IMR-90 (cell line): ENCODE measurements around the gene MR1. TPM values are rescaled to one million over a fixed set of nuclear protein-coding genes. Genes with fewer than 3 reads are reported as not detected.

Experiments
- ATAC-seq: fragments of 200-7000 bp; cut with Tn5 transposase; 2 replicates; pipeline ENCODE4 v1.9.1; 2020; ENCODE audit warnings: low read depth, mild to moderate bottlenecking, moderate library complexity
- BruUV-seq: library from RNA; stranded (reverse); fragments of 400-500 nt; replicated peaks from 2 replicates; lab custom pipeline; 2021; lab: Mats Ljungman, UMichigan
- CTCF ChIA-PET: fragments of 300-600 bp; formaldehyde crosslinking; extraction: SDS; loops from one replicate; lab custom pipeline; 2021; ENCODE audit warnings: antibody characterized with exemption; lab: Yijun Ruan, JAX
- POLR2A ChIA-PET: fragments of 300-600 bp; sonication (Branson Sonifier 250); formaldehyde crosslinking; loops from one replicate; lab custom pipeline; 2022; ENCODE audit warnings: antibody characterized with exemption; ENCODE audit not compliant: unreplicated experiment; lab: Charles Lee
- DNase-seq: peaks from one replicate; pipeline ENCODE4 v3.0.0; 2013
- H2AFZ ChIP-seq: replicated peaks from 2 replicates; pipeline ENCODE3; 2013; ENCODE audit warnings: low read length, mild to moderate bottlenecking; ENCODE audit not compliant: poor library complexity
- H2AK5ac ChIP-seq: 2 replicates; pipeline ENCODE4 v1.6.1; 2013; ENCODE audit warnings: low read depth, low read length, inconsistent platforms
- H2AK9ac ChIP-seq: replicated peaks from 2 replicates; pipeline ENCODE3; 2013; ENCODE audit warnings: mild to moderate bottlenecking, low read depth, low read length, moderate library complexity; ENCODE audit not compliant: poor library complexity
- H2BK120ac ChIP-seq: 2 replicates; pipeline ENCODE4 v1.6.1; 2013; ENCODE audit warnings: low read depth, low read length, inconsistent platforms
- H2BK15ac ChIP-seq: 3 replicates; pipeline ENCODE4 v1.6.1; 2013; ENCODE audit warnings: low read depth, low read length, inconsistent platforms
- H2BK20ac ChIP-seq: 2 replicates; pipeline ENCODE4 v1.6.1; 2013; ENCODE audit warnings: low read depth, mild to moderate bottlenecking, inconsistent platforms, low read length, moderate library complexity
- H2BK5ac ChIP-seq: 2 replicates; pipeline ENCODE4 v1.6.1; 2013; ENCODE audit warnings: mild to moderate bottlenecking, low read depth, low read length, inconsistent platforms; ENCODE audit not compliant: poor library complexity, severe bottlenecking
- H3K14ac ChIP-seq: replicated peaks from 2 replicates; pipeline ENCODE4 v1.6.1; 2013; ENCODE audit warnings: low read depth, low read length, inconsistent platforms
- H3K18ac ChIP-seq: 2 replicates; pipeline ENCODE4 v1.6.1; 2013; ENCODE audit warnings: low read depth, low read length, control low read depth
- H3K23ac ChIP-seq: 2 replicates; pipeline ENCODE4 v1.6.1; 2013; ENCODE audit warnings: low read depth, low read length, inconsistent platforms
- H3K27ac ChIP-seq: 2 replicates; pipeline ENCODE4 v1.5.1; 2013; ENCODE audit warnings: mild to moderate bottlenecking, control low read depth, low read length; ENCODE audit not compliant: insufficient read depth
- H3K27me3 ChIP-seq: 2 replicates; pipeline ENCODE4 v1.6.1; 2013; ENCODE audit warnings: low read length; ENCODE audit not compliant: control insufficient read depth, insufficient read depth
- H3K36me3 ChIP-seq: 2 replicates; pipeline ENCODE4 v1.6.1; 2013; ENCODE audit warnings: low read length, mixed read lengths; ENCODE audit not compliant: control insufficient read depth, insufficient read depth
- H3K4ac ChIP-seq: 2 replicates; pipeline ENCODE4 v1.6.1; 2013; ENCODE audit warnings: low read depth, low read length, inconsistent platforms
- H3K4me1 ChIP-seq: 2 replicates; pipeline ENCODE4 v1.6.1; 2013; ENCODE audit warnings: low read length, mixed read lengths; ENCODE audit not compliant: control insufficient read depth, insufficient read depth
- H3K4me2 ChIP-seq: 2 replicates; pipeline ENCODE4 v1.6.1; 2013; ENCODE audit warnings: low read depth, mild to moderate bottlenecking, control low read depth, low read length, moderate library complexity
- H3K4me3 ChIP-seq: 2 replicates; pipeline ENCODE4 v1.5.1; 2013; ENCODE audit warnings: low read depth, mild to moderate bottlenecking, control low read depth, low read length, moderate library complexity; ENCODE audit not compliant: insufficient read depth
- H3K56ac ChIP-seq: 2 replicates; pipeline ENCODE4 v1.6.1; 2013; ENCODE audit warnings: low read length, inconsistent platforms; ENCODE audit not compliant: insufficient read depth; ENCODE audit errors: extremely low read depth
- H3K79me1 ChIP-seq, 2 experiments: 2 replicates each; pipeline ENCODE4 v1.6.1; 2013; ENCODE audit warnings: low read length in 2 of 2, inconsistent platforms in 1 of 2, low read depth in 1 of 2
- H3K9ac ChIP-seq: 2 replicates; pipeline ENCODE4 v1.6.1; 2013; ENCODE audit warnings: low read depth, low read length, control low read depth
- H3K9me1 ChIP-seq: 2 replicates; pipeline ENCODE4 v1.6.1; 2013; ENCODE audit warnings: low read length, inconsistent platforms; ENCODE audit not compliant: insufficient read depth
- H3K9me3 ChIP-seq: 2 replicates; pipeline ENCODE4 v1.6.1; 2013; ENCODE audit warnings: low read length; ENCODE audit not compliant: control insufficient read depth, insufficient read depth
- H4K20me1 ChIP-seq: 2 replicates; pipeline ENCODE4 v1.6.1; 2013; ENCODE audit warnings: low read length, inconsistent platforms; ENCODE audit not compliant: insufficient read depth
- H4K5ac ChIP-seq: 2 replicates; pipeline ENCODE4 v1.6.1; 2013; ENCODE audit warnings: mild to moderate bottlenecking, low read depth, low read length, control low read depth
- H4K8ac ChIP-seq, 2 experiments: 2 replicates each; pipeline ENCODE4 v1.6.1; 2013; ENCODE audit warnings: low read depth in 2 of 2, low read length in 2 of 2, control low read depth in 1 of 2, inconsistent platforms in 1 of 2
- H4K91ac ChIP-seq: 2 replicates; pipeline ENCODE4 v1.6.1; 2013; ENCODE audit warnings: low read depth, low read length, inconsistent platforms; ENCODE audit not compliant: insufficient read depth
- MAFK ChIP-seq: IDR thresholded peaks from 2 replicates; pipeline ENCODE4 v1.6.1; 2012; ENCODE audit warnings: low read depth, low read length, improper control_type of control experiment
- RAD21 ChIP-seq: IDR thresholded peaks from 2 replicates; pipeline ENCODE4 v1.6.1; 2012; ENCODE audit warnings: low read length, improper control_type of control experiment
- WGBS, 2 experiments: methylation state at CpG; one replicate each; pipeline versions ENCODE4 v1.1.5 to v1.1.7; 2013; ENCODE audit warnings: missing lambda C conversion rate in 2 of 2; ENCODE audit not compliant: insufficient read length in 1 of 2; ENCODE audit errors: extremely low coverage in 2 of 2; 5-methylcytosine and 5-hydroxymethylcytosine counted together
- dilution Hi-C: fragments of 300-500 bp; cut with HindIII; formaldehyde crosslinking; loops from one replicate; pipeline ENCODE4 v1.14.3; 2018; ENCODE audit warnings: low sequenced_read_pairs; ENCODE audit not compliant: unreplicated experiment
- in situ Hi-C: fragments of 300-500 bp; cut with MboI; formaldehyde crosslinking; loops from 3 replicates; pipeline ENCODE4 v1.14.3; 2019; ENCODE audit warnings: low sequenced_read_pairs, inconsistent platforms, mixed read lengths
- intact Hi-C: fragments of 100-400 bp; cut with micrococcal nuclease; formaldehyde crosslinking; loops from 2 replicates; pipeline ENCODE4 v1.10.0; 2022
- polyA plus RNA-seq, 3 experiments: library from polyadenylated mRNA; depleted of rRNA; stranded (reverse); fragments of >200 nt; gene quantifications; 2 replicates each; pipeline ENCODE4 v1.2.3, GENCODE V29; 2012; ENCODE audit warnings: low replicate concordance in 1 of 3
- total RNA-seq: library from RNA; depleted of rRNA; stranded (reverse); fragments of >200 nt; gene quantifications from 2 replicates; pipeline ENCODE4 v1.2.3, GENCODE V29; 2012

The MR1 gene
- total and polyA plus RNA-seq, 2 of the 4 experiments (the other 2 are of a cell fraction), result 6.0 to 6.1 TPM

DNA sequence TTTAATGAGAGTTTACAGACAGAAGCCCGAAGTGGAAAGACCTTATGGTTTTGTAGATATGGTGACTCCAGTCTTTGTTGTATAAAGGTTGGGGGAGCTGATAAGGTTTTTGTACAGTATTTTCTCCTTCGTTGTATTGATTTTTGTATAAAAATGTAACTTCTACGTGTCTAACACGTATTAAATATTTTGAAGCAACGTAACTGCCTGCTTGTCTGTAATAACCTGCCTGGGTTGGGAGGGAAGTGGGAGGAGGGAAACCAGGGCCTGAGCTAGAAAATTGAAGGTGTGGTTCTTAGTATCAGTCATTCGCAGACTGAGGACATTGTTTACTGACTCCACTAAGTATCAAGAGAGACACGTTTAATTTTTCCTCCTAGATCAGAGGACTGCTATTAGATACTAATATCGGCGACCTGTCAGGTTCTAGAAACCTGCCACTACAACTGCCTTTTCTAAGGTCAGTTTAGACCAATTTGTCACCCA lies 56.9 kb downstream of the MR1 start:
- no peak overlapping the region for H4K5ac ChIP-seq
- no peak overlapping the region for H2AFZ ChIP-seq
- dilution Hi-C loops, result no loop called here
- intact Hi-C loops, result loop anchor here (1.0 to 5.0 kb wide), 4 partner anchors 52 to 208 kb away; partner anchors contain the start of gene STX6
- H3K4ac ChIP-seq, result no peak overlapping the region; the same call in 1 of the 2 replicates
- H3K27ac ChIP-seq, result peak overlapping the region; percentile 51; the same call in 1 of the 2 replicates
- peaks cover 17% of the 10 kb centered on the region for H3K9me1 ChIP-seq
- ChIA-PET CTCF (interaction anchor here (0.7 to 2.2 kb wide), 4 partner anchors 45 to 440 kb away, joined by 3 to 14 read pairs (median 4); no protein-coding TSS in a partner anchor), POLR2A (interaction anchor here (0.6 to 1.6 kb wide), 8 partner anchors 15 to 369 kb away, joined by 3 to 14 read pairs (median 4); no protein-coding TSS in a partner anchor)
- H2AK5ac ChIP-seq, result no peak overlapping the region
- H3K79me1 ChIP-seq, result peaks cover 11 to 47% of the 10 kb centered on the region in 2 experiments
- H3K56ac ChIP-seq, result peak overlapping the region; percentile 83; the same call in 1 of the 2 replicates
- DNase-seq, result no peak
- H3K9me3 ChIP-seq, result no peaks in the 10 kb centered on the region
- TF ChIP-seq RAD21, result peak; percentile 11; the same call in 1 of the 2 replicates
- no peak for TF ChIP-seq MAFK
- H3K18ac ChIP-seq, result no peak overlapping the region
- peak overlapping the region; percentile 99; the same call in 1 of the 2 replicates for H3K23ac ChIP-seq
- peaks cover 3% of the 10 kb centered on the region; the same call in 1 of the 2 replicates for H3K36me3 ChIP-seq
- peak overlapping the region; percentile 78 for H2BK5ac ChIP-seq
- in situ Hi-C loops, result no loop called here
- H2BK15ac ChIP-seq, result no peak overlapping the region
- peaks cover 11% of the 10 kb centered on the region for H3K4me1 ChIP-seq
- peak overlapping the region; percentile 85 for H3K14ac ChIP-seq
- no peak for ATAC-seq
- H4K20me1 ChIP-seq, result peaks cover 59% of the 10 kb centered on the region
- H3K27me3 ChIP-seq, result no peaks in the 10 kb centered on the region
- H2BK20ac ChIP-seq, result no peak overlapping the region
- no peak overlapping the region for H2AK9ac ChIP-seq
- no peak overlapping the region; the same call in 1 of the 2 replicates for H2BK120ac ChIP-seq
- WGBS, 2 experiments, result no CpG with 5 or more reads among the region's 9 CpGs
- H3K9ac ChIP-seq, result peak overlapping the region; percentile 95
- no TSS peak for BruUV-seq
- no peak overlapping the region for H4K8ac ChIP-seq
- H4K91ac ChIP-seq, result no peak overlapping the region
- H3K4me3 ChIP-seq, result peak overlapping the region; percentile 59
- H3K4me2 ChIP-seq, result peak overlapping the region; percentile 91
